NOMO-1 treated with dmso at 0.1 percent for 144 hours (cell line): Measurements from ENCODE around the gene FUBP3.

Experiments
- DNase-seq: peaks from one replicate; lab custom pipeline; 2025; ENCODE audit not compliant: unreplicated experiment; lab: John Stamatoyannopoulos, UW

Gene FUBP3

GRCh38 chr9:130633336-130634190 lies 54.2 kb downstream of the FUBP3 start:
- DNase-seq: no peak

GRCh38 chr9:130634191-130634768 lies 54.9 kb downstream of the FUBP3 start:
- DNase-seq: no peak

GRCh38 chr9:130634801-130635200 lies 55.4 kb downstream of the FUBP3 start:
- no peak for DNase-seq

- no peak for DNase-seq
These were observed 55.9 kb downstream of the FUBP3 start for GRCh38 chr9:130635306-130635705.

GRCh38 chr9:130635721-130636647 lies 56.6 kb downstream of the FUBP3 start:
- no peak for DNase-seq

GRCh38 chr9:130636648-130637020 lies 57.3 kb downstream of the FUBP3 start:
- no peak for DNase-seq

- no peak for DNase-seq
These were observed 59.1 kb downstream of the FUBP3 start for GRCh38 chr9:130638284-130639123.

- DNase-seq: peak; percentile 46
These were observed 59.9 kb downstream of the FUBP3 start for GRCh38 chr9:130639124-130639765.

- DNase-seq: no peak
These were observed 60.6 kb downstream of the FUBP3 start for GRCh38 chr9:130639866-130640555.

- DNase-seq: no peak
These were observed 61.3 kb downstream of the FUBP3 start for GRCh38 chr9:130640681-130641080.

- DNase-seq: no peak
These were observed 63.5 kb downstream of the FUBP3 start for GRCh38 chr9:130642926-130643325.

GRCh38 chr9:130651221-130651620 lies 71.8 kb downstream of the FUBP3 start:
- no peak for DNase-seq

GRCh38 chr9:130651752-130652151 lies 72.4 kb downstream of the FUBP3 start:
- DNase-seq: no peak

- DNase-seq: no peak
These were observed 75.5 kb downstream of the FUBP3 start for GRCh38 chr9:130654879-130655278.

GRCh38 chr9:130658893-130659698 lies 79.7 kb downstream of the FUBP3 start:
- DNase-seq: no peak

- DNase-seq: no peak
These were observed 80.4 kb downstream of the FUBP3 start for GRCh38 chr9:130659699-130660248.

- DNase-seq: no peak
These were observed 80.9 kb downstream of the FUBP3 start for GRCh38 chr9:130660326-130660682.

GRCh38 chr9:130660683-130661450 lies 81.5 kb downstream of the FUBP3 start:
- DNase-seq: no peak
